ENCODE results near the gene NFKBIE. TPM values are rescaled to one million over a fixed set of nuclear protein-coding genes. Genes with fewer than 3 reads are reported as not detected.

Gene NFKBIE
- total RNA-seq, 4 donors from 2014 or later = 1.3 to 5.9 (median 2.8) TPM

DNA sequence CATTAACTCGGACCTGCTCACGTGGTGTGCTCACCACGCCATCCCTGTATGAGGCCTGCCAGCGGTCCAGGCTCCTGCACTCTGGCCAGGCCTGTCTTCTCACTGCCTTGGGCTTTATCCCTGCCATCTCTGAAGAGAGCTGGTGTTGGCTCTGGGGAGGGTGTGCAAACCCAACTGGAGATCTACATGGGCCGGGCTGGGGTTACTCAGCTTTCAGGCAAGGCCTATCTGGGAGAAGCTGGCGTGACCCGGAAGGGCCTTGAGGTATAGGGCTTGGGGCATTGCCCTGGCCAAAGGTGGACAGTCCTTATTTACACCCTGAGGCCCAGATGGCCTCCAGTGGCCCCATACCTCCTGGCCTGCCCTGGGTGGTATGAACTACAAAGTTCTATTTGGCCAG is 36.9 kb downstream of the NFKBIE start:
- H3K36me3 ChIP-seq = no peaks in the 10 kb centered on the region
- peaks cover 0 to 17% of the 10 kb centered on the region in 2 donors for H3K4me1 ChIP-seq
- H3K4me3 ChIP-seq = no peak overlapping the region
- TF ChIP-seq, protein P1, sequence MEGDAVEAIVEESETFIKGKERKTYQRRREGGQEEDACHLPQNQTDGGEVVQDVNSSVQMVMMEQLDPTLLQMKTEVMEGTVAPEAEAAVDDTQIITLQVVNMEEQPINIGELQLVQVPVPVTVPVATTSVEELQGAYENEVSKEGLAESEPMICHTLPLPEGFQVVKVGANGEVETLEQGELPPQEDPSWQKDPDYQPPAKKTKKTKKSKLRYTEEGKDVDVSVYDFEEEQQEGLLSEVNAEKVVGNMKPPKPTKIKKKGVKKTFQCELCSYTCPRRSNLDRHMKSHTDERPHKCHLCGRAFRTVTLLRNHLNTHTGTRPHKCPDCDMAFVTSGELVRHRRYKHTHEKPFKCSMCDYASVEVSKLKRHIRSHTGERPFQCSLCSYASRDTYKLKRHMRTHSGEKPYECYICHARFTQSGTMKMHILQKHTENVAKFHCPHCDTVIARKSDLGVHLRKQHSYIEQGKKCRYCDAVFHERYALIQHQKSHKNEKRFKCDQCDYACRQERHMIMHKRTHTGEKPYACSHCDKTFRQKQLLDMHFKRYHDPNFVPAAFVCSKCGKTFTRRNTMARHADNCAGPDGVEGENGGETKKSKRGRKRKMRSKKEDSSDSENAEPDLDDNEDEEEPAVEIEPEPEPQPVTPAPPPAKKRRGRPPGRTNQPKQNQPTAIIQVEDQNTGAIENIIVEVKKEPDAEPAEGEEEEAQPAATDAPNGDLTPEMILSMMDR (IDR thresholded peaks at IDR 0.05) = no peak
- no peak for TF ChIP-seq POLR2A (IDR thresholded peaks at IDR 0.05)
- H3K27me3 ChIP-seq = no peaks in the 10 kb centered on the region
- H3K9me3 ChIP-seq = no peaks in the 10 kb centered on the region
- DNase-seq = no peak
- intact Hi-C loops (cut with DNase I; ENCODE audit: low total_unique reads) = no loop called here
- peak overlapping the region; percentile 85 to 91 for H3K27ac ChIP-seq

DNA sequence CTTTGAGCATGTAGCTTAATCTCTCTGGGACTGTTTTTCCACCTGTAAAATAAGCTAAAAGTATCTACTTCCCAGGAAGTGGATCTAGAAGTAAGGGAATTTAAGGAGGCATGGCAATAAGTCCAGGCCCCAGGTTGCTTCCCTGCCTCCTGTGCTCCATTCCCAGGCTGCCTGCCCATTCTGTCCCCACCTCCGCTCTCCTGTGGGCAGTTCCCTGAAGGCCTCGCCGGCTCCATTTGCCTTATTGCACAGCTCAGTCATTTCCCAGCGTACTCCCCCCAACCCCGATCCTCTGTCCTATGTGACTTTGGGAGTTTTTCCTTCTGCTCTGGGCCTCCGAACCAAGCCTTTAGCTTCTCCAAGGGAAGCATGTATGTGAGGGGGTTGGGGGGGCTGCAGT is 37.3 kb downstream of the NFKBIE start:
- Histone ChIP-seq H3K27me3 (no peaks in the 10 kb centered on the region), H3K36me3 (no peaks in the 10 kb centered on the region), H3K27ac (peak overlapping the region; percentile 85 to 91), H3K9me3 (no peaks in the 10 kb centered on the region), H3K4me3 (no peak overlapping the region), H3K4me1 (peaks cover 0 to 16% of the 10 kb centered on the region in 2 donors)
- intact Hi-C loops (cut with DNase I; ENCODE audit: low total_unique reads) = no loop called here
- TF ChIP-seq POLR2A (IDR thresholded peaks at IDR 0.05) = no peak
- TF ChIP-seq, protein P1 (IDR thresholded peaks at IDR 0.05) = no peak
- DNase-seq = no peak

DNA sequence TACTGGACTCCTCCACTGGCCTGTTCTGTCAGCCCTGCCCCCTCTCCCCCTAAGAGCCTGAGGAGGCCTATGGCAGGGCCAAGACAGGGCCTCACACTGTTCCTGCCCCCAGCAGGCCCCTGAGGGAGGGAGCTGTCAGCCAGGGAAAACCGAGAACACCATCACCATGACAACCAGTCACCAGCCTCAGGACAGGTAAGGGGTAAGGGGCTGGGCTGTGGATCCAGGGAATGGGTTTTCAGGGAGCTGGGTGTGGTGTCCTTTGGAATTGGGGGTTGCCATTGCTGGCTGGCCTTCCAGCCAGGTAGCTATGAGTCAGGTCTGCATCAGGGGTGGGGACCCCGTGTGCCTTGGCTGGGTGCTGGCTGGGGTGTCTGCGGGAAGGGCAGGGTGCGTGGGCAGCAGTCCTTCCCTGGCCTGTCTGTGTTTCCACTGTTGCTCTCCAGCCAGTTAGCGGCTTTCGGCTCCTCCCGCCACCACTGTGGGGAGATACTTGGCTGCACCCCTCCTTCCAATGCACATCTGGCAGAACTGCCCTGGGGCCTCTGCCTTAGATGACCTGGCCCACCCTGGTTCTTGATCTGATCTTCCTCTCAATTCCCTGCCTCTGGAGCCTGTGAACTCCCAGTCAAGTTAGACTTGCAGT is 38.1 kb downstream of the NFKBIE start:
- TF ChIP-seq, protein P1 (IDR thresholded peaks at IDR 0.05) = no peak
- TF ChIP-seq POLR2A (IDR thresholded peaks at IDR 0.05) = no peak
- intact Hi-C loops (cut with DNase I; ENCODE audit: low total_unique reads) = no loop called here
- Histone ChIP-seq H3K27ac (peak overlapping the region; percentile 85 to 91), H3K4me1 (peaks cover 0 to 24% of the 10 kb centered on the region in 2 donors), H3K4me3 (peak overlapping the region in 1 of 2 donors; percentile 1), H3K36me3 (no peaks in the 10 kb centered on the region), H3K27me3 (no peaks in the 10 kb centered on the region), H3K9me3 (no peaks in the 10 kb centered on the region)
- DNase-seq = no peak

DNA sequence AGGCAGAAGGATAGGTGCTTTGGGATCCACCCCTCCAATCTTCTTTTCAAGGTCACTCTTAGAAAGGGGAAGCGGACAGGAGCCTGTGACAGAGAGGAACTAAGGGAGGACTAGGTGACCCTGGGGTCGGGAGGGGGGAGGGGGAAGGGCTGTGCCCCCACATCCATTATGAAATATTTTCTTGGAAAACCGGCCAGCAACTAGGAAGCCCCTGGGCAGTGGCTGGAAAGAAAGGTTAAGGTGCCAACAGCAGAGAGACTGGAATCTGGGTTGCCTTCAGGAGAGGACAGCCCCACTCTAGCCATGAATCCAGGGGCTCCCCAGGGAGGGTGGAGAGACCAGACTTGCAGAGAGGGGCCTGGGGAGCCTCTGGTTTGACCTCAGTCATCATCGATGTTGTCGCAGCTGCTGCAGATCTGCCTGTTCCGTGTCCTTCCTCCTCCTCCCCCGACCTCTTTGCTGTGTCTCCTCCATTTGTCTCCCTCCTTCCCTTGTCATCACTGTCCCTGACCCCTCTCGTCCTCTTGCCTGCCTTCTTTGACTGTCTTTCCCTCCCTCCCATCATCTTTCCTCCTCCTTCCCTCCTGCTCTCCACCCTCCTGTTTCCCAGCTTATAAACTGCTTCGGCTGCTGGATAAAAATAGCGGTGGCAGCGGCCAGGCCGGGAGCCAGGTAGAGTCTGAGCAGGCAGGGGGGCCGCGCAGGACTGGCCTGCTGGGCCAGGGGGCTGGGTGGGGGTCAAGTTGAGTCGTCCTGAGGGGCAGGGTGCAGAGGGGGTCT is 38.8 kb downstream of the NFKBIE start:
- peak overlapping the region; percentile 85 to 91 for H3K27ac ChIP-seq
- peak in 1 of 2 donors; percentile 44 for DNase-seq
- no peaks in the 10 kb centered on the region for H3K9me3 ChIP-seq
- TF ChIP-seq POLR2A (IDR thresholded peaks at IDR 0.05) = no peak
- TF ChIP-seq, protein P1 (IDR thresholded peaks at IDR 0.05) = no peak
- H3K27me3 ChIP-seq = no peaks in the 10 kb centered on the region
- H3K4me3 ChIP-seq = peak overlapping the region in 1 of 2 donors; percentile 1
- H3K4me1 ChIP-seq = peaks cover 0 to 28% of the 10 kb centered on the region in 2 donors
- intact Hi-C loops (cut with DNase I; ENCODE audit: low total_unique reads) = no loop called here
- no peaks in the 10 kb centered on the region for H3K36me3 ChIP-seq

All from uterus (tissue), 4 donors.